GM18867 (cell line): ENCODE measurements around the gene TBC1D10B.

Experiments used
- ATAC-seq: cut with Tn5 transposase; IDR thresholded peaks from one replicate; pipeline ENCODE4 v1.9.1; 2021; ENCODE audit warnings: mild to moderate bottlenecking, moderate library complexity; ENCODE audit not compliant: unreplicated experiment

Gene TBC1D10B

GRCh38 chr16:30370456-30371247 lies at the start of gene TBC1D10B:
Gene TBC1D10B, minus strand, starts transcription at chr16:30370494. Its CDS starts 311 bp downstream, at chr16:30370183.
- ATAC-seq: peak; percentile 74

- ATAC-seq: no peak
Observed at GRCh38 chr16:30418350-30419181, 48.3 kb upstream of the TBC1D10B start.

- ATAC-seq: peak; percentile 81
Observed at GRCh38 chr16:30417529-30418349, 47.4 kb upstream of the TBC1D10B start.

- ATAC-seq: no peak
Observed at GRCh38 chr16:30416624-30417528, 46.6 kb upstream of the TBC1D10B start.

- no peak for ATAC-seq
Observed at GRCh38 chr16:30416047-30416603, 45.8 kb upstream of the TBC1D10B start.

GRCh38 chr16:30414159-30414558 lies 43.9 kb upstream of the TBC1D10B start:
- ATAC-seq: no peak

- ATAC-seq: no peak
Observed at GRCh38 chr16:30413112-30413806, 43.0 kb upstream of the TBC1D10B start.

GRCh38 chr16:30409125-30410060 lies 39.1 kb upstream of the TBC1D10B start:
- peak; percentile 46 for ATAC-seq

GRCh38 chr16:30407804-30408534 lies 37.7 kb upstream of the TBC1D10B start:
- ATAC-seq: no peak

GRCh38 chr16:30407102-30407803 lies 37.0 kb upstream of the TBC1D10B start, which contains the start of gene ZNF771:
Gene ZNF771, plus strand, starts transcription at chr16:30407606. Its CDS starts 448 bp downstream, at chr16:30408054.
- ATAC-seq: peak; percentile 71

GRCh38 chr16:30406795-30407101 lies 36.5 kb upstream of the TBC1D10B start:
- peak; percentile 7 for ATAC-seq

- no peak for ATAC-seq
Observed at GRCh38 chr16:30401768-30402425, 31.6 kb upstream of the TBC1D10B start.

GRCh38 chr16:30399435-30400186 lies 29.3 kb upstream of the TBC1D10B start:
- ATAC-seq: no peak

GRCh38 chr16:30398661-30399434 lies 28.6 kb upstream of the TBC1D10B start:
- ATAC-seq: no peak
